GM12878 (cell line): ENCODE measurements around the gene STAB2. TPM values are rescaled to one million over a fixed set of nuclear protein-coding genes. Genes with fewer than 3 reads are reported as not detected.

Experiments
- ATAC-seq: fragments of 200-7000 bp; cut with Tn5 transposase; 3 replicates; pipeline ENCODE4 v1.9.1; 2020; ENCODE audit warnings: mild to moderate bottlenecking, moderate library complexity
- BruUV-seq: library from RNA; stranded (reverse); fragments of 400-500 nt; replicated peaks from 2 replicates; lab custom pipeline; 2021; lab: Mats Ljungman, UMichigan
- CTCF ChIA-PET: fragments of 300-600 bp; sonication (Branson Sonifier 250); formaldehyde crosslinking; extraction: SDS; loops from one replicate; lab custom pipeline; 2021; ENCODE audit warnings: inconsistent platforms; lab: Yijun Ruan, JAX
- POLR2A ChIA-PET: fragments of 350-600 bp; formaldehyde crosslinking; extraction: SDS; loops from one replicate; lab custom pipeline; 2021; ENCODE audit warnings: inconsistent platforms; lab: Charles Lee
- RAD21 ChIA-PET: fragments of 300-600 bp; sonication (Branson Sonifier 250); formaldehyde crosslinking; loops from one replicate; lab custom pipeline; 2023; ENCODE audit warnings: antibody characterized with exemption; ENCODE audit not compliant: unreplicated experiment; lab: Charles Lee
- SMC1A ChIA-PET: fragments of 300-600 bp; sonication (Branson Sonifier 250); formaldehyde crosslinking; loops from one replicate; lab custom pipeline; 2023; ENCODE audit not compliant: unreplicated experiment, uncharacterized antibody; lab: Charles Lee
- DNase-seq: peaks from one replicate; pipeline ENCODE4 v3.0.0-alpha.2; 2011; ENCODE audit warnings: low read depth, low spot score
- FAIRE-seq: peaks from 3 replicates; lab custom pipeline; 2011; peaks lifted over from hg19 to GRCh38; lab: Jason Lieb, UNC
- H2AFZ ChIP-seq: 2 replicates; pipeline ENCODE4 v1.6.0; 2011; ENCODE audit warnings: low read depth, low read length, control low read depth; ENCODE audit not compliant: control insufficient read depth
- H3K27ac ChIP-seq: 2 replicates; pipeline ENCODE4 v1.5.1; 2011; ENCODE audit warnings: control low read depth; ENCODE audit not compliant: control insufficient read depth, insufficient read depth
- H3K27me3 ChIP-seq, 2 experiments: replicated peaks in 1 of 2; 2 replicates each; pipeline versions ENCODE4 v1.6.0 to v1.6.1; 2011; ENCODE audit warnings: low read length in 1 of 2; ENCODE audit not compliant: control insufficient read depth in 2 of 2, insufficient read depth in 2 of 2
- H3K36me3 ChIP-seq, 2 experiments: 2 replicates each; pipeline ENCODE4 v1.5.1; 2011; ENCODE audit warnings: low read length in 1 of 2; ENCODE audit not compliant: control insufficient read depth in 2 of 2, insufficient read depth in 2 of 2
- H3K4me1 ChIP-seq: 2 replicates; pipeline ENCODE4 v1.6.1; 2011; ENCODE audit warnings: mild to moderate bottlenecking, low read length, moderate library complexity, mixed read lengths; ENCODE audit not compliant: control insufficient read depth, insufficient read depth
- H3K4me2 ChIP-seq: 2 replicates; pipeline ENCODE4 v1.6.0; 2011; ENCODE audit warnings: control low read depth; ENCODE audit not compliant: control insufficient read depth, insufficient read depth
- H3K4me3 ChIP-seq: fragments of 200-600 bp; sonication (generic); 2 replicates; pipeline ENCODE4 v1.5.1; 2016
- H3K79me2 ChIP-seq: 2 replicates; pipeline ENCODE4 v1.6.0; 2011; ENCODE audit warnings: low read length; ENCODE audit not compliant: control insufficient read depth, insufficient read depth
- H3K9ac ChIP-seq: 2 replicates; pipeline ENCODE4 v1.8.0; 2011; ENCODE audit warnings: low read length, control low read depth, mixed read lengths; ENCODE audit not compliant: control insufficient read depth, insufficient read depth
- H3K9me3 ChIP-seq: replicated peaks from 3 replicates; pipeline ENCODE4 v1.5.1; 2011; ENCODE audit warnings: mild to moderate bottlenecking, low read length; ENCODE audit not compliant: control insufficient read depth, insufficient read depth
- H4K20me1 ChIP-seq: 2 replicates; pipeline ENCODE4 v1.6.0; 2011; ENCODE audit not compliant: control insufficient read depth, insufficient read depth
- ASH2L ChIP-seq: fragments of 300-600, 200-600 bp; sonication (generic); IDR thresholded peaks from 2 replicates; pipeline ENCODE4 v1.6.1; 2017; ENCODE audit warnings: low read depth, mild to moderate bottlenecking, borderline replicate concordance
- BACH1 ChIP-seq: fragments of 450-650 bp; IDR thresholded peaks from 2 replicates; pipeline ENCODE4 v1.6.1; 2017; ENCODE audit warnings: mild to moderate bottlenecking, borderline replicate concordance
- BRCA1 ChIP-seq: IDR thresholded peaks from 2 replicates; pipeline ENCODE4 v1.6.1; 2011; ENCODE audit warnings: low read depth, low read length, improper control_type of control experiment
- CBX3 ChIP-seq: fragments of 200-600 bp; sonication (generic); IDR thresholded peaks from 2 replicates; pipeline ENCODE4 v1.6.1; 2016; ENCODE audit warnings: low read depth, borderline replicate concordance
- CREB1 ChIP-seq: IDR thresholded peaks from 2 replicates; pipeline ENCODE4 v1.6.1; 2012; ENCODE audit warnings: low read depth, mild to moderate bottlenecking, inconsistent platforms
- CREM ChIP-seq: IDR thresholded peaks from 2 replicates; pipeline ENCODE4 v1.6.1; 2014; ENCODE audit warnings: antibody characterized with exemption, low read depth
- JUND ChIP-seq: IDR thresholded peaks from 2 replicates; pipeline ENCODE4 v1.6.1; 2012; ENCODE audit warnings: low read depth, mild to moderate bottlenecking, low read length, improper control_type of control experiment, moderate library complexity
- KAT2A ChIP-seq: conservative IDR thresholded peaks from 2 replicates; pipeline ENCODE4 v1.6.1; 2011; ENCODE audit warnings: low read depth, low read length; ENCODE audit not compliant: control insufficient read depth
- LARP7 ChIP-seq: fragments of 450-650 bp; IDR thresholded peaks from 2 replicates; pipeline ENCODE4 v1.6.1; 2017; ENCODE audit warnings: mild to moderate bottlenecking
- MYB ChIP-seq: fragments of 150-350 bp; IDR thresholded peaks from 2 replicates; pipeline ENCODE4 v1.6.1; 2014; ENCODE audit warnings: mild to moderate bottlenecking, low read depth, low read length, borderline replicate concordance
- NFYA ChIP-seq: IDR thresholded peaks from 2 replicates; pipeline ENCODE4 v1.6.1; 2011; ENCODE audit warnings: low read depth, mild to moderate bottlenecking, low read length, improper control_type of control experiment, borderline replicate concordance
- NR2C1 ChIP-seq: fragments of 450-650 bp; IDR thresholded peaks from 2 replicates; pipeline ENCODE4 v1.6.1; 2017; ENCODE audit warnings: antibody characterized with exemption, mild to moderate bottlenecking, moderate library complexity
- NR2C2 ChIP-seq: IDR thresholded peaks from 2 replicates; pipeline ENCODE4 v1.6.1; 2011; ENCODE audit warnings: borderline replicate concordance, low read depth; ENCODE audit not compliant: control insufficient read depth, insufficient read length
- RAD21 ChIP-seq: IDR thresholded peaks from 2 replicates; pipeline ENCODE4 v1.6.1; 2011; ENCODE audit warnings: mild to moderate bottlenecking, low read depth, low read length, moderate library complexity; ENCODE audit not compliant: insufficient read depth
- RAD51 ChIP-seq: fragments of 450-650 bp; IDR thresholded peaks from 2 replicates; pipeline ENCODE4 v1.6.1; 2016; ENCODE audit warnings: moderate library complexity, mild to moderate bottlenecking, inconsistent platforms
- SMC3 ChIP-seq: IDR thresholded peaks from 2 replicates; pipeline ENCODE4 v1.6.1; 2011; ENCODE audit warnings: low read length, improper control_type of control experiment, borderline replicate concordance
- STAT3 ChIP-seq: IDR thresholded peaks from 2 replicates; pipeline ENCODE4 v1.6.1; 2011; ENCODE audit warnings: low read depth, low read length, improper control_type of control experiment
- SUZ12 ChIP-seq: fragments of 200-600 bp; sonication (generic); IDR thresholded peaks from one replicate; pipeline ENCODE4 v1.6.1; 2018; ENCODE audit warnings: antibody characterized with exemption, mild to moderate bottlenecking; ENCODE audit not compliant: unreplicated experiment
- WGBS: methylation state at CpG from one replicate; pipeline ENCODE4 v1.1.6; 2016; ENCODE audit warnings: low lambda C conversion rate; ENCODE audit not compliant: insufficient replicate concordance, insufficient coverage; ENCODE audit errors: missing lambda C conversion rate; 5-methylcytosine and 5-hydroxymethylcytosine counted together
- in situ Hi-C: fragments of 300-500 bp; cut with MboI; formaldehyde crosslinking; loops from 9 replicates; pipeline ENCODE4 v1.14.3; 2018; ENCODE audit warnings: mixed read lengths
- intact Hi-C: fragments of 100-400 bp; cut with micrococcal nuclease; formaldehyde crosslinking; loops from one replicate; pipeline ENCODE4 v1.14.2; 2022; ENCODE audit not compliant: unreplicated experiment
- polyA plus RNA-seq, 11 experiments: library from polyadenylated mRNA; depleted of rRNA in 4 of 11; unstranded in 6 of 11; stranded (reverse) in 5 of 11; fragments of >200 nt; fragmentation: Nextera tagmentation in 4 of 11; fragmentation: Illumina TruSeq in 1 of 11; extraction: Ambion mirVana in 4 of 11; extraction: Trizol in 1 of 11; gene quantifications; 1 replicate in 1 of 11; 2 replicates in 10 of 11; pipeline versions ENCODE4 v1.2.1 to v1.2.3, GENCODE V29; 2011 to 2016; ENCODE audit warnings: inconsistent platforms in 2 of 11, missing spikeins in 2 of 11, low read depth in 1 of 11
- total RNA-seq, 4 experiments: library from RNA; depleted of rRNA in 3 of 4; stranded (reverse); fragments of >200 nt in 3 of 4; fragmentation: Illumina TruSeq in 1 of 4; extraction: Trizol in 1 of 4; gene quantifications; 2 replicates each; pipeline versions ENCODE4 v1.2.1 to v1.2.3, GENCODE V29; 2013 to 2021
- TF ChIP-seq, protein P1 (sequence below): fragments of 450-650 bp; IDR thresholded peaks from 2 replicates; pipeline ENCODE4 v1.6.1; 2017; ENCODE audit warnings: mild to moderate bottlenecking
- TF ChIP-seq, protein P2 (sequence below), 3 experiments: IDR thresholded peaks in 2 of 3; conservative IDR thresholded peaks in 1 of 3; 2 replicates each; pipeline ENCODE4 v1.5.1; 2011; ENCODE audit warnings: low read depth in 3 of 3, low read length in 3 of 3, mild to moderate bottlenecking in 3 of 3, control low read depth in 2 of 3, moderate library complexity in 2 of 3, inconsistent platforms in 1 of 3, mixed read lengths in 1 of 3; ENCODE audit not compliant: control insufficient read depth in 2 of 3, insufficient read depth in 1 of 3; ENCODE audit errors: extremely low read depth in 1 of 3
- TF ChIP-seq, protein P3 (sequence below): fragments of 450-650 bp; conservative IDR thresholded peaks from 2 replicates; pipeline ENCODE4 v1.6.1; 2017; ENCODE audit warnings: mild to moderate bottlenecking, moderate library complexity

Gene STAB2
- total and polyA plus RNA-seq, 10 of the 15 experiments (the other 5 are each of a cell fraction or from before 2014, with no cell fraction given), result 0.37 TPM; not detected in 9

DNA sequence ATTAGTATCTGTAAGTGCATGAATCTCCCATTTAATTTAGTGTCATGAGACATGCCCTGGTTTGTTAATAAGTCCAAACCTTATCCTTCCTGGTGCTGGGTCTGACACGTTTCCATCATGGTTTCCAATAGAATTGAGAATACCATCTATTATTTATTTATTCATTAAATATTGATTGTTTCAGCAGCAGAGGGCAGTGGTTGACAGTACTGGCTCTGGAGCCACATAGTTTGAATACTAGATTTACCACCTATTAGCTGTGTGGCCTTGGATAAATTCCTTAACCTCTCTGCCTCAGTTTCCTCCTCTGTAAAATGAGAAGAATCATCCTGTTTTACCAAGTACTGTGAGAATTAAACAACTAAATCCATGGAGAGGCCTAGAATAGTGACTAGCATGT lies 941 bp upstream of the STAB2 start:
- in situ Hi-C loops (no loop called here), intact Hi-C loops (no loop called here)
- Histone ChIP-seq H2AFZ (no peak overlapping the region), H3K4me3 (no peak overlapping the region), H3K79me2 (no peaks in the 10 kb centered on the region), H4K20me1 (no peaks in the 10 kb centered on the region), H3K27ac (no peak overlapping the region), H3K4me2 (no peak overlapping the region), H3K27me3 (no peaks in the 10 kb centered on the region), H3K9me3 (no peaks in the 10 kb centered on the region), H3K4me1 (peaks cover 21% of the 10 kb centered on the region), H3K36me3 (no peaks in the 10 kb centered on the region), H3K9ac (no peak overlapping the region)
- TF ChIP-seq CREB1, result no peak
- no peak for TF ChIP-seq MYB
- no peak for TF ChIP-seq NFYA
- peak; percentile 66 for TF ChIP-seq RAD21
- TF ChIP-seq, protein P1, sequence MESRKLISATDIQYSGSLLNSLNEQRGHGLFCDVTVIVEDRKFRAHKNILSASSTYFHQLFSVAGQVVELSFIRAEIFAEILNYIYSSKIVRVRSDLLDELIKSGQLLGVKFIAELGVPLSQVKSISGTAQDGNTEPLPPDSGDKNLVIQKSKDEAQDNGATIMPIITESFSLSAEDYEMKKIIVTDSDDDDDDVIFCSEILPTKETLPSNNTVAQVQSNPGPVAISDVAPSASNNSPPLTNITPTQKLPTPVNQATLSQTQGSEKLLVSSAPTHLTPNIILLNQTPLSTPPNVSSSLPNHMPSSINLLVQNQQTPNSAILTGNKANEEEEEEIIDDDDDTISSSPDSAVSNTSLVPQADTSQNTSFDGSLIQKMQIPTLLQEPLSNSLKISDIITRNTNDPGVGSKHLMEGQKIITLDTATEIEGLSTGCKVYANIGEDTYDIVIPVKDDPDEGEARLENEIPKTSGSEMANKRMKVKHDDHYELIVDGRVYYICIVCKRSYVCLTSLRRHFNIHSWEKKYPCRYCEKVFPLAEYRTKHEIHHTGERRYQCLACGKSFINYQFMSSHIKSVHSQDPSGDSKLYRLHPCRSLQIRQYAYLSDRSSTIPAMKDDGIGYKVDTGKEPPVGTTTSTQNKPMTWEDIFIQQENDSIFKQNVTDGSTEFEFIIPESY, result no peak
- no peak for TF ChIP-seq NR2C1
- no peak for TF ChIP-seq ASH2L
- no peak for TF ChIP-seq KAT2A
- no peak for TF ChIP-seq CBX3
- TF ChIP-seq, protein P2, sequence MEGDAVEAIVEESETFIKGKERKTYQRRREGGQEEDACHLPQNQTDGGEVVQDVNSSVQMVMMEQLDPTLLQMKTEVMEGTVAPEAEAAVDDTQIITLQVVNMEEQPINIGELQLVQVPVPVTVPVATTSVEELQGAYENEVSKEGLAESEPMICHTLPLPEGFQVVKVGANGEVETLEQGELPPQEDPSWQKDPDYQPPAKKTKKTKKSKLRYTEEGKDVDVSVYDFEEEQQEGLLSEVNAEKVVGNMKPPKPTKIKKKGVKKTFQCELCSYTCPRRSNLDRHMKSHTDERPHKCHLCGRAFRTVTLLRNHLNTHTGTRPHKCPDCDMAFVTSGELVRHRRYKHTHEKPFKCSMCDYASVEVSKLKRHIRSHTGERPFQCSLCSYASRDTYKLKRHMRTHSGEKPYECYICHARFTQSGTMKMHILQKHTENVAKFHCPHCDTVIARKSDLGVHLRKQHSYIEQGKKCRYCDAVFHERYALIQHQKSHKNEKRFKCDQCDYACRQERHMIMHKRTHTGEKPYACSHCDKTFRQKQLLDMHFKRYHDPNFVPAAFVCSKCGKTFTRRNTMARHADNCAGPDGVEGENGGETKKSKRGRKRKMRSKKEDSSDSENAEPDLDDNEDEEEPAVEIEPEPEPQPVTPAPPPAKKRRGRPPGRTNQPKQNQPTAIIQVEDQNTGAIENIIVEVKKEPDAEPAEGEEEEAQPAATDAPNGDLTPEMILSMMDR (IDR thresholded peaks at IDR 0.05 in 2 of 3, conservative IDR thresholded peaks at IDR 0.05 in 1 of 3; ENCODE audit: control insufficient read depth in 2 of 3, extremely low read depth in 1 of 3, insufficient read depth in 1 of 3, low read depth in 3 of 3, low read length in 3 of 3), result peak in 1 of 3 experiments; percentile 17; a peak in 1 of 6 replicates
- no peak for TF ChIP-seq SUZ12
- no peak for TF ChIP-seq JUND
- TF ChIP-seq LARP7, result no peak
- TF ChIP-seq RAD51, result no peak
- TF ChIP-seq CREM, result no peak
- no peak for TF ChIP-seq BACH1
- TF ChIP-seq STAT3, result no peak
- no peak for TF ChIP-seq NR2C2
- peak; percentile 21; the same call in 1 of the 2 replicates for TF ChIP-seq SMC3
- no peak for TF ChIP-seq BRCA1
- TF ChIP-seq, protein P3, sequence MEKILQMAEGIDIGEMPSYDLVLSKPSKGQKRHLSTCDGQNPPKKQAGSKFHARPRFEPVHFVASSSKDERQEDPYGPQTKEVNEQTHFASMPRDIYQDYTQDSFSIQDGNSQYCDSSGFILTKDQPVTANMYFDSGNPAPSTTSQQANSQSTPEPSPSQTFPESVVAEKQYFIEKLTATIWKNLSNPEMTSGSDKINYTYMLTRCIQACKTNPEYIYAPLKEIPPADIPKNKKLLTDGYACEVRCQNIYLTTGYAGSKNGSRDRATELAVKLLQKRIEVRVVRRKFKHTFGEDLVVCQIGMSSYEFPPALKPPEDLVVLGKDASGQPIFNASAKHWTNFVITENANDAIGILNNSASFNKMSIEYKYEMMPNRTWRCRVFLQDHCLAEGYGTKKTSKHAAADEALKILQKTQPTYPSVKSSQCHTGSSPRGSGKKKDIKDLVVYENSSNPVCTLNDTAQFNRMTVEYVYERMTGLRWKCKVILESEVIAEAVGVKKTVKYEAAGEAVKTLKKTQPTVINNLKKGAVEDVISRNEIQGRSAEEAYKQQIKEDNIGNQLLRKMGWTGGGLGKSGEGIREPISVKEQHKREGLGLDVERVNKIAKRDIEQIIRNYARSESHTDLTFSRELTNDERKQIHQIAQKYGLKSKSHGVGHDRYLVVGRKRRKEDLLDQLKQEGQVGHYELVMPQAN, result no peak
- ChIA-PET CTCF (interaction anchor here (1.0 to 5.5 kb wide), 4 partner anchors 11 to 703 kb away, joined by 3 to 36 read pairs (median 5); no protein-coding TSS in a partner anchor), RAD21 (no interaction called here), POLR2A (no interaction called here), SMC1A (no interaction called here)
- DNase-seq (no peak), FAIRE-seq (no peak), ATAC-seq (no peak)
- no TSS peak for BruUV-seq
- WGBS, result 0% methylated on average over 1 of the region's 1 CpG
